Measurements from ENCODE around the gene PBOV1.

PBOV1 gene

GRCh38 chr6:138246650-138247440 is 28.6 kb upstream of the PBOV1 start:
- no peak overlapping the region for H2AFZ ChIP-seq
- H3K79me2 ChIP-seq, result no peaks in the 10 kb centered on the region

GRCh38 chr6:138245751-138246150 is 27.5 kb upstream of the PBOV1 start:
- Histone ChIP-seq H3K4me1 (no peaks in the 10 kb centered on the region), H3K79me2 (no peaks in the 10 kb centered on the region), H2AFZ (no peak overlapping the region), H3K4me2 (ENCODE audit: low read length) (no peak overlapping the region), H3K27ac (no peak overlapping the region), H3K27me3 (ENCODE audit: control insufficient read depth, insufficient read depth, low read length) (no peaks in the 10 kb centered on the region), H3K4me3 (ENCODE audit: low read depth, low read length) (no peak overlapping the region), H3K9me3 (ENCODE audit: control insufficient read depth, low read length) (no peaks in the 10 kb centered on the region), H3K36me3 (ENCODE audit: control insufficient read depth, insufficient read depth, low read length) (no peaks in the 10 kb centered on the region), H3K9ac (no peak overlapping the region)
- TF ChIP-seq, protein P1, sequence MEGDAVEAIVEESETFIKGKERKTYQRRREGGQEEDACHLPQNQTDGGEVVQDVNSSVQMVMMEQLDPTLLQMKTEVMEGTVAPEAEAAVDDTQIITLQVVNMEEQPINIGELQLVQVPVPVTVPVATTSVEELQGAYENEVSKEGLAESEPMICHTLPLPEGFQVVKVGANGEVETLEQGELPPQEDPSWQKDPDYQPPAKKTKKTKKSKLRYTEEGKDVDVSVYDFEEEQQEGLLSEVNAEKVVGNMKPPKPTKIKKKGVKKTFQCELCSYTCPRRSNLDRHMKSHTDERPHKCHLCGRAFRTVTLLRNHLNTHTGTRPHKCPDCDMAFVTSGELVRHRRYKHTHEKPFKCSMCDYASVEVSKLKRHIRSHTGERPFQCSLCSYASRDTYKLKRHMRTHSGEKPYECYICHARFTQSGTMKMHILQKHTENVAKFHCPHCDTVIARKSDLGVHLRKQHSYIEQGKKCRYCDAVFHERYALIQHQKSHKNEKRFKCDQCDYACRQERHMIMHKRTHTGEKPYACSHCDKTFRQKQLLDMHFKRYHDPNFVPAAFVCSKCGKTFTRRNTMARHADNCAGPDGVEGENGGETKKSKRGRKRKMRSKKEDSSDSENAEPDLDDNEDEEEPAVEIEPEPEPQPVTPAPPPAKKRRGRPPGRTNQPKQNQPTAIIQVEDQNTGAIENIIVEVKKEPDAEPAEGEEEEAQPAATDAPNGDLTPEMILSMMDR (IDR thresholded peaks at IDR 0.05), result no peak

More at GRCh38 chr6:138246650-138247440, 28.6 kb upstream of the PBOV1 start:
- Histone ChIP-seq H3K4me1 (no peaks in the 10 kb centered on the region), H3K4me2 (ENCODE audit: low read length) (no peak overlapping the region), H3K27me3 (ENCODE audit: control insufficient read depth, insufficient read depth, low read length) (no peaks in the 10 kb centered on the region), H3K9ac (no peak overlapping the region), H3K36me3 (ENCODE audit: control insufficient read depth, insufficient read depth, low read length) (no peaks in the 10 kb centered on the region), H3K4me3 (ENCODE audit: low read depth, low read length) (no peak overlapping the region), H3K27ac (no peak overlapping the region), H3K9me3 (ENCODE audit: control insufficient read depth, low read length) (no peaks in the 10 kb centered on the region)
- TF ChIP-seq, protein P1 (IDR thresholded peaks at IDR 0.05), result no peak

DNA sequence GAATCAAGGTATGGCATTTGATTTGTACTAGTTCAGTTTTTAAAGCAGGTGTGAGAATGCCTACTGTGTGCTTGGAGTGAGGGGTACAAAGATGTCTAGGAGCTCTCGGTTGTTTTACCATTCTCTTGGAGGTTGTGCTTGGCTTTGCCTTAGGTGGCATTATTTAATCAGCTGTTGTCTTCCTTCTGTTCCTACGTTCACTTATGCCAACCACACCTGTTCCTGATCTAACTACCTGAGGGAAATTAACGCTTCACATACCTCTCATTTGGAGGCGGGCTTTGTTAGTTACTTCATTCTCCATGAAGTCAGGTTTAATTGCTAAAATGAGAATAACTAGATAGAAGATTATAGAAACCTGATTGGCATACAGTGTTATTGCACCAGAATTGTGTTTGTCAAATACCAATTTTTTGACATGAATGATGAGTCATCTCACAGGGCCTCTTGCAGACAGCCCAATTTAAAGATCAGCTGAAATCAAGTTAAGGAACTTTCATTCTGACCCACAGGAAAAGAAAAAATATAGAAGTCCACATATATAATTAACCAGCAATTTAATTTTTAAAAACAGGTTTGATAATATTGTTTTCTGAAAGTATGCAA is 24.8 kb upstream of the PBOV1 start:
- Histone ChIP-seq H3K36me3 (ENCODE audit: control insufficient read depth, insufficient read depth, low read length) (no peaks in the 10 kb centered on the region), H3K27ac (no peak overlapping the region), H3K9ac (no peak overlapping the region), H3K4me1 (no peaks in the 10 kb centered on the region), H3K4me3 (ENCODE audit: low read depth, low read length) (no peak overlapping the region), H3K9me3 (ENCODE audit: control insufficient read depth, low read length) (no peaks in the 10 kb centered on the region), H3K27me3 (ENCODE audit: control insufficient read depth, insufficient read depth, low read length) (no peaks in the 10 kb centered on the region), H3K4me2 (ENCODE audit: low read length) (no peak overlapping the region), H2AFZ (no peak overlapping the region), H3K79me2 (no peaks in the 10 kb centered on the region)
- TF ChIP-seq, protein P1 (IDR thresholded peaks at IDR 0.05), result no peak

- Histone ChIP-seq H3K36me3 (ENCODE audit: control insufficient read depth, insufficient read depth, low read length) (no peaks in the 10 kb centered on the region), H3K9ac (no peak overlapping the region), H3K4me3 (ENCODE audit: low read depth, low read length) (no peak overlapping the region), H3K27me3 (ENCODE audit: control insufficient read depth, insufficient read depth, low read length) (no peaks in the 10 kb centered on the region), H3K4me2 (ENCODE audit: low read length) (no peak overlapping the region), H3K79me2 (no peaks in the 10 kb centered on the region), H3K27ac (no peak overlapping the region), H3K4me1 (no peaks in the 10 kb centered on the region), H3K9me3 (ENCODE audit: control insufficient read depth, low read length) (no peaks in the 10 kb centered on the region), H2AFZ (no peak overlapping the region)
- TF ChIP-seq, protein P1 (IDR thresholded peaks at IDR 0.05), result no peak
Observed at GRCh38 chr6:138241934-138242333, 23.6 kb upstream of the PBOV1 start.

Measured in parathyroid adenoma (tissue), 2 donors.